ENCODE measurements around the gene STK24. TPM values are rescaled to one million over a fixed set of nuclear protein-coding genes. Genes with fewer than 3 reads are reported as not detected.

Gene STK24
- total RNA-seq, 1 donor from 2014 or later = 19.8 TPM

- H3K4me1 ChIP-seq (ENCODE audit: control insufficient read depth in 3 of 3, insufficient read depth in 3 of 3, low read length in 3 of 3) = peaks cover 55 to 56% (median 56%) of the 10 kb centered on the region in 3 donors
These were observed 70.1 kb downstream of the STK24 start for GRCh38 chr13:98506728-98507230.

GRCh38 chr13:98506322-98506721, 70.6 kb downstream of the STK24 start:
- Histone ChIP-seq H3K9ac (ENCODE audit: low read depth in 1 of 3, low read length in 3 of 3) (no peak overlapping the region), H3K4me1 (ENCODE audit: control insufficient read depth in 3 of 3, insufficient read depth in 3 of 3, low read length in 3 of 3) (peaks cover 55 to 56% (median 56%) of the 10 kb centered on the region in 3 donors), H3K27me3 (ENCODE audit: control insufficient read depth in 3 of 3, insufficient read depth in 3 of 3, low read length in 3 of 3) (no peaks in the 10 kb centered on the region), H3K9me3 (ENCODE audit: control insufficient read depth in 3 of 3, low read length in 3 of 3) (no peaks in the 10 kb centered on the region), H3K27ac (ENCODE audit: low read depth, low read length) (peak overlapping the region; percentile 14), H3K36me3 (ENCODE audit: control insufficient read depth in 3 of 3, insufficient read depth in 3 of 3, low read length in 3 of 3) (no peaks in the 10 kb centered on the region), H3K4me3 (ENCODE audit: low read length in 3 of 3) (no peak overlapping the region)

More at GRCh38 chr13:98506728-98507230, 70.1 kb downstream of the STK24 start:
- Histone ChIP-seq H3K9ac (ENCODE audit: low read depth in 1 of 3, low read length in 3 of 3) (no peak overlapping the region), H3K4me3 (ENCODE audit: low read length in 3 of 3) (peak overlapping the region in 1 of 3 donors; percentile 3), H3K27ac (ENCODE audit: low read depth, low read length) (peak overlapping the region; percentile 14), H3K27me3 (ENCODE audit: control insufficient read depth in 3 of 3, insufficient read depth in 3 of 3, low read length in 3 of 3) (no peaks in the 10 kb centered on the region), H3K9me3 (ENCODE audit: control insufficient read depth in 3 of 3, low read length in 3 of 3) (no peaks in the 10 kb centered on the region), H3K36me3 (ENCODE audit: control insufficient read depth in 3 of 3, insufficient read depth in 3 of 3, low read length in 3 of 3) (no peaks in the 10 kb centered on the region)

GRCh38 chr13:98505217-98505616, 71.7 kb downstream of the STK24 start:
- peaks cover 55 to 56% (median 56%) of the 10 kb centered on the region in 3 donors for H3K4me1 ChIP-seq (ENCODE audit: control insufficient read depth in 3 of 3, insufficient read depth in 3 of 3, low read length in 3 of 3)
- H3K9me3 ChIP-seq (ENCODE audit: control insufficient read depth in 3 of 3, low read length in 3 of 3) = no peaks in the 10 kb centered on the region
- H3K27ac ChIP-seq (ENCODE audit: low read depth, low read length) = no peak overlapping the region
- no peaks in the 10 kb centered on the region for H3K27me3 ChIP-seq (ENCODE audit: control insufficient read depth in 3 of 3, insufficient read depth in 3 of 3, low read length in 3 of 3)
- no peak overlapping the region for H3K4me3 ChIP-seq (ENCODE audit: low read length in 3 of 3)
- H3K36me3 ChIP-seq (ENCODE audit: control insufficient read depth in 3 of 3, insufficient read depth in 3 of 3, low read length in 3 of 3) = no peaks in the 10 kb centered on the region
- no peak overlapping the region for H3K9ac ChIP-seq (ENCODE audit: low read depth in 1 of 3, low read length in 3 of 3)

GRCh38 chr13:98504371-98504963, 72.4 kb downstream of the STK24 start:
- Histone ChIP-seq H3K27me3 (ENCODE audit: control insufficient read depth in 3 of 3, insufficient read depth in 3 of 3, low read length in 3 of 3) (no peaks in the 10 kb centered on the region), H3K9me3 (ENCODE audit: control insufficient read depth in 3 of 3, low read length in 3 of 3) (no peaks in the 10 kb centered on the region), H3K27ac (ENCODE audit: low read depth, low read length) (no peak overlapping the region), H3K36me3 (ENCODE audit: control insufficient read depth in 3 of 3, insufficient read depth in 3 of 3, low read length in 3 of 3) (no peaks in the 10 kb centered on the region), H3K9ac (ENCODE audit: low read depth in 1 of 3, low read length in 3 of 3) (no peak overlapping the region), H3K4me1 (ENCODE audit: control insufficient read depth in 3 of 3, insufficient read depth in 3 of 3, low read length in 3 of 3) (peaks cover 48 to 52% (median 49%) of the 10 kb centered on the region in 3 donors), H3K4me3 (ENCODE audit: low read length in 3 of 3) (no peak overlapping the region)

- Histone ChIP-seq H3K9ac (ENCODE audit: low read depth in 1 of 3, low read length in 3 of 3) (peak overlapping the region in 1 of 3 donors; percentile 63), H3K4me1 (ENCODE audit: control insufficient read depth in 3 of 3, insufficient read depth in 3 of 3, low read length in 3 of 3) (peaks cover 46 to 51% (median 46%) of the 10 kb centered on the region in 3 donors), H3K4me3 (ENCODE audit: low read length in 3 of 3) (peak overlapping the region in 1 of 3 donors; percentile 65), H3K36me3 (ENCODE audit: control insufficient read depth in 3 of 3, insufficient read depth in 3 of 3, low read length in 3 of 3) (no peaks in the 10 kb centered on the region), H3K27me3 (ENCODE audit: control insufficient read depth in 3 of 3, insufficient read depth in 3 of 3, low read length in 3 of 3) (no peaks in the 10 kb centered on the region), H3K27ac (ENCODE audit: low read depth, low read length) (no peak overlapping the region), H3K9me3 (ENCODE audit: control insufficient read depth in 3 of 3, low read length in 3 of 3) (no peaks in the 10 kb centered on the region)
These were observed 72.9 kb downstream of the STK24 start for GRCh38 chr13:98504029-98504351.

- peak overlapping the region; percentile 4 to 65 (median 25) for H3K4me3 ChIP-seq (ENCODE audit: low read length in 3 of 3)
- peak overlapping the region; percentile 48 for H3K27ac ChIP-seq (ENCODE audit: low read depth, low read length)
- H3K9ac ChIP-seq (ENCODE audit: low read depth in 1 of 3, low read length in 3 of 3) = peak overlapping the region in 1 of 3 donors; percentile 63
These were observed 73.5 kb downstream of the STK24 start for GRCh38 chr13:98503175-98504028.

GRCh38 chr13:98500963-98501421, 75.9 kb downstream of the STK24 start:
- Histone ChIP-seq H3K36me3 (ENCODE audit: control insufficient read depth in 3 of 3, insufficient read depth in 3 of 3, low read length in 3 of 3) (peaks cover 0 to 5% (median 3%) of the 10 kb centered on the region in 3 donors), H3K4me1 (ENCODE audit: control insufficient read depth in 3 of 3, insufficient read depth in 3 of 3, low read length in 3 of 3) (peaks cover 38 to 43% (median 40%) of the 10 kb centered on the region in 3 donors), H3K4me3 (ENCODE audit: low read length in 3 of 3) (no peak overlapping the region), H3K9me3 (ENCODE audit: control insufficient read depth in 3 of 3, low read length in 3 of 3) (no peaks in the 10 kb centered on the region), H3K27ac (ENCODE audit: low read depth, low read length) (no peak overlapping the region), H3K9ac (ENCODE audit: low read depth in 1 of 3, low read length in 3 of 3) (no peak overlapping the region), H3K27me3 (ENCODE audit: control insufficient read depth in 3 of 3, insufficient read depth in 3 of 3, low read length in 3 of 3) (no peaks in the 10 kb centered on the region)

More at GRCh38 chr13:98503175-98504028, 73.5 kb downstream of the STK24 start:
- Histone ChIP-seq H3K27me3 (ENCODE audit: control insufficient read depth in 3 of 3, insufficient read depth in 3 of 3, low read length in 3 of 3) (no peaks in the 10 kb centered on the region), H3K4me1 (ENCODE audit: control insufficient read depth in 3 of 3, insufficient read depth in 3 of 3, low read length in 3 of 3) (peaks cover 41 to 48% (median 42%) of the 10 kb centered on the region in 3 donors), H3K9me3 (ENCODE audit: control insufficient read depth in 3 of 3, low read length in 3 of 3) (no peaks in the 10 kb centered on the region), H3K36me3 (ENCODE audit: control insufficient read depth in 3 of 3, insufficient read depth in 3 of 3, low read length in 3 of 3) (peaks cover 0 to 5% (median 0%) of the 10 kb centered on the region in 3 donors)

- Histone ChIP-seq H3K4me1 (ENCODE audit: control insufficient read depth in 3 of 3, insufficient read depth in 3 of 3, low read length in 3 of 3) (peaks cover 19 to 30% (median 26%) of the 10 kb centered on the region in 3 donors), H3K36me3 (ENCODE audit: control insufficient read depth in 3 of 3, insufficient read depth in 3 of 3, low read length in 3 of 3) (peaks cover 0 to 5% (median 3%) of the 10 kb centered on the region in 3 donors)
These were observed 79.9 kb downstream of the STK24 start for GRCh38 chr13:98496966-98497365.

GRCh38 chr13:98496479-98496791, 80.5 kb downstream of the STK24 start:
- H3K27ac ChIP-seq (ENCODE audit: low read depth, low read length) = peak overlapping the region; percentile 64
- no peak overlapping the region for H3K9ac ChIP-seq (ENCODE audit: low read depth in 1 of 3, low read length in 3 of 3)
- peaks cover 17 to 30% (median 26%) of the 10 kb centered on the region in 3 donors for H3K4me1 ChIP-seq (ENCODE audit: control insufficient read depth in 3 of 3, insufficient read depth in 3 of 3, low read length in 3 of 3)
- no peaks in the 10 kb centered on the region for H3K27me3 ChIP-seq (ENCODE audit: control insufficient read depth in 3 of 3, insufficient read depth in 3 of 3, low read length in 3 of 3)
- peak overlapping the region in 1 of 3 donors; percentile 2 for H3K4me3 ChIP-seq (ENCODE audit: low read length in 3 of 3)
- no peaks in the 10 kb centered on the region for H3K9me3 ChIP-seq (ENCODE audit: control insufficient read depth in 3 of 3, low read length in 3 of 3)
- H3K36me3 ChIP-seq (ENCODE audit: control insufficient read depth in 3 of 3, insufficient read depth in 3 of 3, low read length in 3 of 3) = peaks cover 0 to 5% (median 3%) of the 10 kb centered on the region in 3 donors

More at GRCh38 chr13:98496966-98497365, 79.9 kb downstream of the STK24 start:
- no peaks in the 10 kb centered on the region for H3K27me3 ChIP-seq (ENCODE audit: control insufficient read depth in 3 of 3, insufficient read depth in 3 of 3, low read length in 3 of 3)
- no peaks in the 10 kb centered on the region for H3K9me3 ChIP-seq (ENCODE audit: control insufficient read depth in 3 of 3, low read length in 3 of 3)
- H3K4me3 ChIP-seq (ENCODE audit: low read length in 3 of 3) = no peak overlapping the region
- H3K27ac ChIP-seq (ENCODE audit: low read depth, low read length) = peak overlapping the region; percentile 64
- peak overlapping the region in 1 of 3 donors; percentile 36 for H3K9ac ChIP-seq (ENCODE audit: low read depth in 1 of 3, low read length in 3 of 3)
